OCI-LY7 (cell line): ENCODE measurements around the gene PPM1B.

Experiments
- CTCF ChIP-seq: fragments of 200-600 bp; sonication (generic); conservative IDR thresholded peaks from 2 replicates; pipeline ENCODE4 v1.5.1; 2014; ENCODE audit warnings: mild to moderate bottlenecking, antibody characterized with exemption, low read length, moderate library complexity, mixed read lengths
- EZH2phosphoT487 ChIP-seq: fragments of 200-600 bp; sonication (generic); IDR thresholded peaks from 2 replicates; pipeline ENCODE4 v1.6.1; 2018; ENCODE audit warnings: low read depth, borderline replicate concordance, mild to moderate bottlenecking, mixed run types, antibody characterized with exemption, low read length, moderate library complexity, mixed read lengths

- TF ChIP-seq CTCF (no peak), EZH2phosphoT487 (no peak)
Measured at GRCh38 chr2:44167311-44167907, 1.3 kb upstream of the PPM1B start.
